Breast epithelium (tissue), 3 donors: ENCODE measurements around the gene CPOX.

Source experiments
- POLR2A ChIP-seq: fragments of 450-650 bp; IDR thresholded peaks from one replicate; pipeline ENCODE4 v1.6.1; 2016; ENCODE audit warnings: antibody characterized with exemption, mild to moderate bottlenecking, moderate library complexity
- POLR2AphosphoS5 ChIP-seq, 3 donors: sonication (generic); formaldehyde crosslinking; IDR thresholded peaks; one replicate each; pipeline ENCODE4 v1.6.1; 2017; ENCODE audit warnings: antibody characterized with exemption in 3 of 3
- TF ChIP-seq, protein P1 (sequence below), 3 donors: fragments of 450-650 bp; IDR thresholded peaks; one replicate each; pipeline ENCODE4 v1.5.1; 2016 to 2017; ENCODE audit warnings: antibody characterized with exemption in 3 of 3, mild to moderate bottlenecking in 3 of 3, moderate library complexity in 3 of 3

DNA sequence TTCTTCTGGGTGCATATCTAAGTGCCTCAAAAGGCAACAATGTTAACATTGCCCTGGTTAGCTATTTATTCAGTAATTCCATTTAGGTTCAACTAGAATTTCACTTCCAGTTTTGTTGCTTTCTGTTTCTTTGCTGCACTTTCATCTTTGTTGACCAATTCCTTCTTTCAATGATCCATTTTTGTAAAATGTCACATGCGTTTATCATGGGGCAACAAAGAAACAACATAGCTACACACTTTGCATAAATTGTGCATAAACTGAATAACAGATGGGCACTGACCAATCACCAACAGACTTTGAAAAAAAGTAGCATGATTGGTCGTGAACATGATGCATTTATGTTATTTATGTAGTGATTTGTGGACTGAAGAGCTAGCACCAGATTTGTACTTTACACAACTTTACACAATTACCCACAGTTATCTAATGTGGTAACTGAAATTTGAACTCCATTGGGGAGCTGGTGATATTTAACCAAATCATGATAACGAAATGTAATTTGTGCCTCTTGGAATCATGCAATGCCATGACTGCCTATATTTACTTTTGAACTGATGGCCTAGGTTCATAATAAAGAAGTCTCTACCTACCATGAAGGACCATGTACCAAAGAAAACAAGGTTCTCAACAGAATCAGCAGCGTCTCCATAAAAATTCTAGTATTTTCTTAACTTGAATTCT is 7.1 kb upstream of the CPOX start:
- TF ChIP-seq POLR2A (no peak), POLR2AphosphoS5 (IDR thresholded peaks at IDR 0.05) (no peak)
- TF ChIP-seq, protein P1, sequence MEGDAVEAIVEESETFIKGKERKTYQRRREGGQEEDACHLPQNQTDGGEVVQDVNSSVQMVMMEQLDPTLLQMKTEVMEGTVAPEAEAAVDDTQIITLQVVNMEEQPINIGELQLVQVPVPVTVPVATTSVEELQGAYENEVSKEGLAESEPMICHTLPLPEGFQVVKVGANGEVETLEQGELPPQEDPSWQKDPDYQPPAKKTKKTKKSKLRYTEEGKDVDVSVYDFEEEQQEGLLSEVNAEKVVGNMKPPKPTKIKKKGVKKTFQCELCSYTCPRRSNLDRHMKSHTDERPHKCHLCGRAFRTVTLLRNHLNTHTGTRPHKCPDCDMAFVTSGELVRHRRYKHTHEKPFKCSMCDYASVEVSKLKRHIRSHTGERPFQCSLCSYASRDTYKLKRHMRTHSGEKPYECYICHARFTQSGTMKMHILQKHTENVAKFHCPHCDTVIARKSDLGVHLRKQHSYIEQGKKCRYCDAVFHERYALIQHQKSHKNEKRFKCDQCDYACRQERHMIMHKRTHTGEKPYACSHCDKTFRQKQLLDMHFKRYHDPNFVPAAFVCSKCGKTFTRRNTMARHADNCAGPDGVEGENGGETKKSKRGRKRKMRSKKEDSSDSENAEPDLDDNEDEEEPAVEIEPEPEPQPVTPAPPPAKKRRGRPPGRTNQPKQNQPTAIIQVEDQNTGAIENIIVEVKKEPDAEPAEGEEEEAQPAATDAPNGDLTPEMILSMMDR (IDR thresholded peaks at IDR 0.05): no peak
